HEK293 (cell line): ENCODE data around the gene PAQR5.

Experiments
- GLI2 ChIP-seq: fragments of 450-650 bp; formaldehyde crosslinking; IDR thresholded peaks from 2 replicates; pipeline ENCODE4; 2017; ENCODE audit warnings: missing biosample characterization, missing genetic modification characterization, low read depth, borderline replicate concordance
- HOXD13 ChIP-seq: sonication (generic); formaldehyde crosslinking; IDR thresholded peaks from 2 replicates; pipeline ENCODE4 v1.8.0; 2022; ENCODE audit warnings: missing genetic modification reagents, borderline replicate concordance
- KLF8 ChIP-seq: fragments of 450-650 bp; formaldehyde crosslinking; IDR thresholded peaks from 2 replicates; pipeline ENCODE4 v1.5.1; 2016; ENCODE audit warnings: missing biosample characterization, missing genetic modification characterization
- MYNN ChIP-seq: fragments of 450-650 bp; formaldehyde crosslinking; IDR thresholded peaks from 2 replicates; pipeline ENCODE4 v1.5.1; 2016; ENCODE audit warnings: missing biosample characterization, missing genetic modification characterization, borderline replicate concordance
- MZF1 ChIP-seq: fragments of 450-650 bp; formaldehyde crosslinking; IDR thresholded peaks from 2 replicates; pipeline ENCODE4 v1.5.1; 2017; ENCODE audit warnings: missing biosample characterization, missing genetic modification characterization, borderline replicate concordance
- PRDM1 ChIP-seq: fragments of 450-650 bp; formaldehyde crosslinking; IDR thresholded peaks from 2 replicates; pipeline ENCODE4; 2016; ENCODE audit warnings: missing biosample characterization, missing genetic modification characterization
- SALL2 ChIP-seq: fragments of 450-650 bp; formaldehyde crosslinking; IDR thresholded peaks from 2 replicates; pipeline ENCODE4 v1.5.0; 2017; ENCODE audit warnings: missing biosample characterization, mild to moderate bottlenecking, missing genetic modification characterization, borderline replicate concordance
- SP3 ChIP-seq: fragments of 450-650 bp; formaldehyde crosslinking; IDR thresholded peaks from 2 replicates; pipeline ENCODE4 v1.5.1; 2016; ENCODE audit warnings: missing biosample characterization, missing genetic modification characterization
- TRIM28 ChIP-seq: IDR thresholded peaks from 2 replicates; pipeline ENCODE4 v1.6.1; 2011; ENCODE audit warnings: low read length, control low read depth, borderline replicate concordance
- ZBTB1 ChIP-seq: fragments of 450-650 bp; formaldehyde crosslinking; IDR thresholded peaks from 2 replicates; pipeline ENCODE4 v1.5.1; 2016; ENCODE audit warnings: missing biosample characterization, missing genetic modification characterization
- ZBTB7A ChIP-seq: fragments of 450-650 bp; formaldehyde crosslinking; IDR thresholded peaks from 2 replicates; pipeline ENCODE4 v1.5.1; 2016; ENCODE audit warnings: low read depth, missing biosample characterization, missing genetic modification characterization
- ZBTB8A ChIP-seq: fragments of 450-650 bp; formaldehyde crosslinking; IDR thresholded peaks from 2 replicates; pipeline ENCODE4 v1.5.1; 2016; ENCODE audit warnings: missing biosample characterization, missing genetic modification characterization
- ZNF148 ChIP-seq: fragments of 450-650 bp; formaldehyde crosslinking; IDR thresholded peaks from 2 replicates; pipeline ENCODE4 v1.5.0; 2017; ENCODE audit warnings: missing biosample characterization, missing genetic modification characterization, borderline replicate concordance
- ZNF175 ChIP-seq: fragments of 450-650 bp; formaldehyde crosslinking; IDR thresholded peaks from 2 replicates; pipeline ENCODE4 v1.5.1; 2016; ENCODE audit warnings: missing biosample characterization, missing genetic modification characterization
- ZNF18 ChIP-seq: fragments of 450-650 bp; formaldehyde crosslinking; IDR thresholded peaks from 2 replicates; pipeline ENCODE4 v1.5.1; 2016; ENCODE audit warnings: missing biosample characterization, missing genetic modification characterization
- ZNF184 ChIP-seq: fragments of 450-650 bp; IDR thresholded peaks from 2 replicates; pipeline ENCODE4 v1.5.1; 2018; ENCODE audit warnings: missing biosample characterization, mild to moderate bottlenecking, missing genetic modification characterization
- ZNF24 ChIP-seq: fragments of 450-650 bp; formaldehyde crosslinking; IDR thresholded peaks from 2 replicates; pipeline ENCODE4 v1.5.1; 2016; ENCODE audit warnings: missing biosample characterization, missing genetic modification characterization
- ZNF37A ChIP-seq: fragments of 450-650 bp; IDR thresholded peaks from 2 replicates; pipeline ENCODE4 v1.5.1; 2018; ENCODE audit warnings: missing biosample characterization, missing genetic modification characterization
- ZNF394 ChIP-seq: fragments of 450-650 bp; formaldehyde crosslinking; IDR thresholded peaks from 2 replicates; pipeline ENCODE4 v1.5.1; 2016; ENCODE audit warnings: missing biosample characterization, missing genetic modification characterization, mild to moderate bottlenecking, moderate library complexity, borderline replicate concordance
- ZNF514 ChIP-seq: fragments of 450-650 bp; formaldehyde crosslinking; IDR thresholded peaks from 2 replicates; pipeline ENCODE4 v1.5.1; 2016; ENCODE audit warnings: missing biosample characterization, missing genetic modification characterization
- ZNF626 ChIP-seq: fragments of 450-650 bp; sonication (Bioruptor Pico); formaldehyde crosslinking; IDR thresholded peaks from 2 replicates; pipeline ENCODE4 v1.5.1; 2018; ENCODE audit warnings: missing biosample characterization, missing genetic modification characterization, inconsistent platforms
- TF ChIP-seq, protein P1 (sequence below): fragments of 450-650 bp; formaldehyde crosslinking; IDR thresholded peaks from 2 replicates; pipeline ENCODE4 v1.5.1; 2016; ENCODE audit warnings: missing biosample characterization, missing genetic modification characterization, borderline replicate concordance
- TF ChIP-seq, protein P2 (sequence below): fragments of 450-650 bp; formaldehyde crosslinking; IDR thresholded peaks from 2 replicates; pipeline ENCODE4 v1.5.1; 2016; ENCODE audit warnings: missing biosample characterization, missing genetic modification characterization
- TF ChIP-seq, protein P3 (sequence below): fragments of 450-650 bp; formaldehyde crosslinking; IDR thresholded peaks from 2 replicates; pipeline ENCODE4 v1.5.1; 2017; ENCODE audit warnings: missing biosample characterization, missing genetic modification characterization
- TF ChIP-seq, protein P4 (sequence below): fragments of 450-650 bp; formaldehyde crosslinking; IDR thresholded peaks from 2 replicates; pipeline ENCODE4 v1.5.1; 2016; ENCODE audit warnings: missing biosample characterization, missing genetic modification characterization
- TF ChIP-seq, protein P5 (sequence below): fragments of 450-650 bp; formaldehyde crosslinking; IDR thresholded peaks from 2 replicates; pipeline ENCODE4 v1.5.1; 2017; ENCODE audit warnings: missing biosample characterization, missing genetic modification characterization

Gene PAQR5

DNA sequence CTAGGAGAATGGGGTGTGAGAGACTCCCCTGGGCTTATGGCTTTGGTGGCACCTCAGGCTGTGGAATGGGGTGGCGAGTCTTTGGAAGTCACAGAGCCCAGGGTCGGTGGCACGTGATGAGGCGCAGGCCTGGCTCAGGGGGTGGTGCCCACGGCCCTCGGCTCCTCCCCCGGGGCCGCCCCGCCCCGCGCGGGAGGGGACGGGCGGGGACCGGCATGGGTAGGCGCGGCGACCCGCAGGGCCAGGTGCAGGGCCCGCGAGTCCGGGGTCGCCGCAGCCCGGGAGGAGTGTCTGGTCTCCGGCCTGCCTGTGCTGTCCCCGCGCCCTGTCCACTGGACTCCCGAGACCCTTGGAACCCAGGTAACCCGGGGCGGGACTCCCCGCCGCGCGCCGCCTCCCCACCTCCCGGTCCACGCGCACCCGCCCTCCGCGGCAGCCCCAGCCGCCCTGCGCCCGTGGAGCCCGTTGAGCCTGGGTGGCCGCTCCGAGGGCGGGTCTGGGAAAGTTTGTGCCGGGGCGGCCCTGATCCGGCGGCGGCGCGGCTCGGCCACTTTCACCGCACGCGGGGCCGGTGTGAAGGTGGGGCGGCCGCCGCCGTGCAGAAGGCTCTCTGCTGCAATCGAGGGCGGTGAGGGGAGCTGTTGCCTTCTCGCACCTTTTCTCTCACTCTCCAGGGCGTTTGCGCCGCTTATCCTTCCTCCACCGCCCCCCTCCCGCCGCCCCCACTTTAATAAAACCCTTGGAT is at the start of gene PAQR5 (continued):
- TF ChIP-seq TRIM28 (no peak), ZNF626 (tag by site-specific recombination) (no peak), SP3 (tag by site-specific recombination) (peak; percentile 71), ZNF514 (no peak), ZNF394 (tag by site-specific recombination) (no peak), HOXD13 (no peak), ZBTB8A (tag by site-specific recombination) (peak; percentile 95), ZNF175 (tag by site-specific recombination) (no peak), KLF8 (tag by site-specific recombination) (0 out of 2 replicates have a peak, but pooled peaks have one; percentile 21), ZBTB7A (tag by site-specific recombination) (0 out of 2 replicates have a peak, but pooled peaks have one; percentile 45), ZNF184 (tag by site-specific recombination) (no peak), ZNF18 (no peak), GLI2 (tag by site-specific recombination) (no peak), ZNF37A (tag by site-specific recombination) (no peak), ZNF24 (tag by site-specific recombination) (no peak), SALL2 (tag by site-specific recombination) (no peak), ZNF148 (no peak), MYNN (tag by site-specific recombination) (no peak), MZF1 (tag by site-specific recombination) (no peak), PRDM1 (tag by site-specific recombination) (0 out of 2 replicates have a peak, but pooled peaks have one; percentile 26), ZBTB1 (no peak)
- TF ChIP-seq, protein P1, sequence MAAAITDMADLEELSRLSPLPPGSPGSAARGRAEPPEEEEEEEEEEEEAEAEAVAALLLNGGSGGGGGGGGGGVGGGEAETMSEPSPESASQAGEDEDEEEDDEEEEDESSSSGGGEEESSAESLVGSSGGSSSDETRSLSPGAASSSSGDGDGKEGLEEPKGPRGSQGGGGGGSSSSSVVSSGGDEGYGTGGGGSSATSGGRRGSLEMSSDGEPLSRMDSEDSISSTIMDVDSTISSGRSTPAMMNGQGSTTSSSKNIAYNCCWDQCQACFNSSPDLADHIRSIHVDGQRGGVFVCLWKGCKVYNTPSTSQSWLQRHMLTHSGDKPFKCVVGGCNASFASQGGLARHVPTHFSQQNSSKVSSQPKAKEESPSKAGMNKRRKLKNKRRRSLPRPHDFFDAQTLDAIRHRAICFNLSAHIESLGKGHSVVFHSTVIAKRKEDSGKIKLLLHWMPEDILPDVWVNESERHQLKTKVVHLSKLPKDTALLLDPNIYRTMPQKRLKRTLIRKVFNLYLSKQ (tag by site-specific recombination): no peak
- TF ChIP-seq, protein P2, sequence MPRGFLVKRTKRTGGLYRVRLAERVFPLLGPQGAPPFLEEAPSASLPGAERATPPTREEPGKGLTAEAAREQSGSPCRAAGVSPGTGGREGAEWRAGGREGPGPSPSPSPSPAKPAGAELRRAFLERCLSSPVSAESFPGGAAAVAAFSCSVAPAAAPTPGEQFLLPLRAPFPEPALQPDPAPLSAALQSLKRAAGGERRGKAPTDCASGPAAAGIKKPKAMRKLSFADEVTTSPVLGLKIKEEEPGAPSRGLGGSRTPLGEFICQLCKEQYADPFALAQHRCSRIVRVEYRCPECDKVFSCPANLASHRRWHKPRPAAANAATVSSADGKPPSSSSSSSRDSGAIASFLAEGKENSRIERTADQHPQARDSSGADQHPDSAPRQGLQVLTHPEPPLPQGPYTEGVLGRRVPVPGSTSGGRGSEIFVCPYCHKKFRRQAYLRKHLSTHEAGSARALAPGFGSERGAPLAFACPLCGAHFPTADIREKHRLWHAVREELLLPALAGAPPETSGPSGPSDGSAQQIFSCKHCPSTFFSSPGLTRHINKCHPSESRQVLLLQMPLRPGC (tag by site-specific recombination): no peak
- TF ChIP-seq, protein P3, sequence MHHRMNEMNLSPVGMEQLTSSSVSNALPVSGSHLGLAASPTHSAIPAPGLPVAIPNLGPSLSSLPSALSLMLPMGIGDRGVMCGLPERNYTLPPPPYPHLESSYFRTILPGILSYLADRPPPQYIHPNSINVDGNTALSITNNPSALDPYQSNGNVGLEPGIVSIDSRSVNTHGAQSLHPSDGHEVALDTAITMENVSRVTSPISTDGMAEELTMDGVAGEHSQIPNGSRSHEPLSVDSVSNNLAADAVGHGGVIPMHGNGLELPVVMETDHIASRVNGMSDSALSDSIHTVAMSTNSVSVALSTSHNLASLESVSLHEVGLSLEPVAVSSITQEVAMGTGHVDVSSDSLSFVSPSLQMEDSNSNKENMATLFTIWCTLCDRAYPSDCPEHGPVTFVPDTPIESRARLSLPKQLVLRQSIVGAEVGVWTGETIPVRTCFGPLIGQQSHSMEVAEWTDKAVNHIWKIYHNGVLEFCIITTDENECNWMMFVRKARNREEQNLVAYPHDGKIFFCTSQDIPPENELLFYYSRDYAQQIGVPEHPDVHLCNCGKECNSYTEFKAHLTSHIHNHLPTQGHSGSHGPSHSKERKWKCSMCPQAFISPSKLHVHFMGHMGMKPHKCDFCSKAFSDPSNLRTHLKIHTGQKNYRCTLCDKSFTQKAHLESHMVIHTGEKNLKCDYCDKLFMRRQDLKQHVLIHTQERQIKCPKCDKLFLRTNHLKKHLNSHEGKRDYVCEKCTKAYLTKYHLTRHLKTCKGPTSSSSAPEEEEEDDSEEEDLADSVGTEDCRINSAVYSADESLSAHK (tag by site-specific recombination): no peak
- TF ChIP-seq, protein P4, sequence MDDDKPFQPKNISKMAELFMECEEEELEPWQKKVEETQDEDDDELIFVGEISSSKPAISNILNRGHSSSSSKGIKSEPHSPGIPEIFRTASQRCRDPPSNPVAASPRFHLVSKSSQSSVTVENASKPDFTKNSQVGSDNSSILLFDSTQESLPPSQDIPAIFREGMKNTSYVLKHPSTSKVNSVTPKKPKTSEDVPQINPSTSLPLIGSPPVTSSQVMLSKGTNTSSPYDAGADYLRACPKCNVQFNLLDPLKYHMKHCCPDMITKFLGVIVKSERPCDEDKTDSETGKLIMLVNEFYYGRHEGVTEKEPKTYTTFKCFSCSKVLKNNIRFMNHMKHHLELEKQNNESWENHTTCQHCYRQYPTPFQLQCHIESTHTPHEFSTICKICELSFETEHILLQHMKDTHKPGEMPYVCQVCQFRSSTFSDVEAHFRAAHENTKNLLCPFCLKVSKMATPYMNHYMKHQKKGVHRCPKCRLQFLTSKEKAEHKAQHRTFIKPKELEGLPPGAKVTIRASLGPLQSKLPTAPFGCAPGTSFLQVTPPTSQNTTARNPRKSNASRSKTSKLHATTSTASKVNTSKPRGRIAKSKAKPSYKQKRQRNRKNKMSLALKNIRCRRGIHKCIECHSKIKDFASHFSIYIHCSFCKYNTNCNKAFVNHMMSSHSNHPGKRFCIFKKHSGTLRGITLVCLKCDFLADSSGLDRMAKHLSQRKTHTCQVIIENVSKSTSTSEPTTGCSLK (tag by site-specific recombination): no peak
- TF ChIP-seq, protein P5, sequence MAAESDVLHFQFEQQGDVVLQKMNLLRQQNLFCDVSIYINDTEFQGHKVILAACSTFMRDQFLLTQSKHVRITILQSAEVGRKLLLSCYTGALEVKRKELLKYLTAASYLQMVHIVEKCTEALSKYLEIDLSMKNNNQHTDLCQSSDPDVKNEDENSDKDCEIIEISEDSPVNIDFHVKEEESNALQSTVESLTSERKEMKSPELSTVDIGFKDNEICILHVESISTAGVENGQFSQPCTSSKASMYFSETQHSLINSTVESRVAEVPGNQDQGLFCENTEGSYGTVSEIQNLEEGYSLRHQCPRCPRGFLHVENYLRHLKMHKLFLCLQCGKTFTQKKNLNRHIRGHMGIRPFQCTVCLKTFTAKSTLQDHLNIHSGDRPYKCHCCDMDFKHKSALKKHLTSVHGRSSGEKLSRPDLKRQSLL (tag by site-specific recombination): no peak
